Activated B cell treated with CpG ODN at 0.5 μM for 24 hours (primary cell): ENCODE results near the gene CAT. TPM values are rescaled to one million over a fixed set of nuclear protein-coding genes. Genes with fewer than 3 reads are reported as not detected.

ENCODE experiments used
- ATAC-seq: fragments of 200-7000 bp; cut with Tn5 transposase; one replicate; pipeline ENCODE4 v1.10.0; 2021; ENCODE audit warnings: low read depth, mild to moderate bottlenecking, moderate library complexity
- CTCF ChIA-PET: fragments of 350-600 bp; sonication (Branson Sonifier 250); formaldehyde crosslinking; loops from one replicate; lab custom pipeline; 2021; ENCODE audit warnings: antibody characterized with exemption; lab: Charles Lee
- POLR2A ChIA-PET: fragments of 350-600 bp; sonication (Branson Sonifier 250); formaldehyde crosslinking; loops from one replicate; lab custom pipeline; 2021; ENCODE audit warnings: antibody characterized with exemption; lab: Charles Lee
- DNase-seq: peaks from one replicate; pipeline ENCODE4 v3.0.0; 2022
- H3K27ac Mint-ChIP-seq: one replicate; pipeline ENCODE4 v1.8.0; 2020; ENCODE audit warnings: mixed read lengths
- H3K27me3 Mint-ChIP-seq: one replicate; pipeline ENCODE4 v1.8.0; 2021; ENCODE audit warnings: mixed read lengths
- H3K36me3 Mint-ChIP-seq: one replicate; pipeline ENCODE4 v1.8.0; 2021; ENCODE audit warnings: low read depth, mixed read lengths
- H3K4me1 Mint-ChIP-seq: one replicate; pipeline ENCODE4 v1.8.0; 2021; ENCODE audit warnings: mixed read lengths
- H3K4me3 Mint-ChIP-seq: one replicate; pipeline ENCODE4 v1.8.0; 2020; ENCODE audit warnings: mild to moderate bottlenecking, mixed read lengths
- H3K9me3 Mint-ChIP-seq: one replicate; pipeline ENCODE4 v1.8.0; 2020; ENCODE audit warnings: mixed read lengths
- CTCF ChIP-seq: fragments of 200-600 bp; IDR thresholded peaks from one replicate; pipeline ENCODE4 v1.8.0; 2022; ENCODE audit warnings: antibody characterized with exemption, mild to moderate bottlenecking
- intact Hi-C: fragments of 100-400 bp; cut with micrococcal nuclease; formaldehyde crosslinking; loops from one replicate; pipeline ENCODE4 v1.15.1; 2024
- total RNA-seq: library from RNA; stranded (reverse); gene quantifications from 2 replicates; pipeline ENCODE4 v1.2.3, GENCODE V29; 2022

CAT gene
- total RNA-seq, 1 donor from 2014 or later, result 81.2 TPM

GRCh38 chr11:34495724-34496377 lies 57.1 kb downstream of the CAT start:
- H3K4me1 Mint-ChIP-seq, result no peaks in the 10 kb centered on the region
- intact Hi-C loops, result loop anchor here (10.0 kb wide), 1 partner anchor 131 kb away; no protein-coding TSS in a partner anchor
- ATAC-seq (no peak), DNase-seq (no peak)
- H3K4me3 Mint-ChIP-seq, result no peak overlapping the region
- TF ChIP-seq CTCF, result no peak
- H3K27ac Mint-ChIP-seq, result no peak overlapping the region
- CTCF ChIA-PET, result no interaction called here
- POLR2A ChIA-PET, result no interaction called here
- H3K9me3 Mint-ChIP-seq, result no peaks in the 10 kb centered on the region
- no peaks in the 10 kb centered on the region for H3K36me3 Mint-ChIP-seq
- peaks cover 15% of the 10 kb centered on the region for H3K27me3 Mint-ChIP-seq

- POLR2A ChIA-PET, result no interaction called here
- intact Hi-C loops, result loop anchor here (10.0 kb wide), 1 partner anchor 135 kb away; no protein-coding TSS in a partner anchor
- CTCF ChIA-PET, result interaction anchor here (2.0 kb wide), 1 partner anchor 13 kb away, joined by 7 read pairs; no protein-coding TSS in a partner anchor
- Mint-ChIP-seq H3K4me1 (no peaks in the 10 kb centered on the region), H3K9me3 (no peaks in the 10 kb centered on the region), H3K27ac (no peak overlapping the region), H3K4me3 (no peak overlapping the region), H3K36me3 (no peaks in the 10 kb centered on the region), H3K27me3 (peaks cover 17% of the 10 kb centered on the region)
- ATAC-seq (no peak), DNase-seq (no peak)
- no peak for TF ChIP-seq CTCF
These were observed 61.2 kb downstream of the CAT start for GRCh38 chr11:34499719-34500500.

- ATAC-seq (no peak), DNase-seq (no peak)
- Mint-ChIP-seq H3K4me1 (no peaks in the 10 kb centered on the region), H3K36me3 (no peaks in the 10 kb centered on the region), H3K27me3 (peaks cover 16% of the 10 kb centered on the region), H3K4me3 (no peak overlapping the region), H3K27ac (no peak overlapping the region), H3K9me3 (no peaks in the 10 kb centered on the region)
- CTCF ChIA-PET, result no interaction called here
- POLR2A ChIA-PET, result no interaction called here
- intact Hi-C loops, result no loop called here
- TF ChIP-seq CTCF, result no peak
These were observed 62.8 kb downstream of the CAT start for GRCh38 chr11:34501500-34501899.

GRCh38 chr11:34501949-34502348 lies 63.2 kb downstream of the CAT start:
- POLR2A ChIA-PET, result no interaction called here
- H3K27me3 Mint-ChIP-seq, result peaks cover 12% of the 10 kb centered on the region
- no peak overlapping the region for H3K27ac Mint-ChIP-seq

More at GRCh38 chr11:34501949-34502348, 63.2 kb downstream of the CAT start:
- Mint-ChIP-seq H3K4me1 (no peaks in the 10 kb centered on the region), H3K9me3 (no peaks in the 10 kb centered on the region), H3K4me3 (no peak overlapping the region), H3K36me3 (no peaks in the 10 kb centered on the region)
- ATAC-seq, result no peak
- no peak for DNase-seq
- intact Hi-C loops, result no loop called here
- CTCF ChIA-PET, result interaction anchor here (3.5 kb wide), 1 partner anchor 11 kb away, joined by 12 read pairs; the partner anchor contains the start of gene ELF5
- TF ChIP-seq CTCF, result no peak
